Measurements from ENCODE around the gene MRI1. TPM values are rescaled to one million over a fixed set of nuclear protein-coding genes. Genes with fewer than 3 reads are reported as not detected.
"Not testable (repeated sequence)": the region's sequence is repeated elsewhere in the genome, so short reads cannot be mapped to it uniquely, and the experiment has no call there.

The MRI1 gene
- total RNA-seq, 1 donor from 2014 or later, result 32.6 TPM

DNA sequence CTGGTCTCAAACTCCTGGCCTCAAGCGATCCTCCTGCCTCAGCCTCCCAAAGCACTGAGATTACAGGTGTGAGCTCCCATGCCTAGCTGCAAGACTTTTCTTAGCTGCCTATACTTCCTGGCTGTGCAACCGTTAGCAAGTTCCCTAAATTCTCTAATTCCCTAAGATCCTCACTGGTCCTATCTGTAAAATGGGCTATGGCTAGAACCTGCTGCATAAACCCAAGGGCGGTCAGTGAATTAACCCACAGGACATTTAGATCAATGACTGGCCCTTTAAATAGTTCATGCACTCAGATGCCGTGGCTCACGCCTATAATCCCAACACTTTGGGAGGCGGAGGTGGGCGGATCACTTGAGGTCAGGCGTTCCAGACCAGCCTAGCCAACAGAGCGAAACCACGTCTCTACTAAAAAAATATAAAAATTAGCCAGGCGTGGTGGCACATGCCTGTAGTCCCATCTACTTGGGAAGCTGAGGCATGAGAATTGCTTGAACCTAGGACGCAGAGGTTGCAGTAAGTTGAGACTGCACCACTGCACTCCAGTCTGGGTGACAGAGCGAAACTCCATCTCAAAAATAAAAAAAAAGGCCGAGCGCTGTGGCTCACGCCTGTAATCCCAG, 5.8 kb downstream of the MRI1 start:
- no peak overlapping the region for H3K4me3 ChIP-seq (ENCODE audit: low read depth, low read length)
- peaks cover 1% of the 10 kb centered on the region for H3K36me3 ChIP-seq (ENCODE audit: control insufficient read depth, insufficient read depth, low read length)
- DNase-seq (ENCODE audit: low read depth), result no peak
- TF ChIP-seq, protein P1, sequence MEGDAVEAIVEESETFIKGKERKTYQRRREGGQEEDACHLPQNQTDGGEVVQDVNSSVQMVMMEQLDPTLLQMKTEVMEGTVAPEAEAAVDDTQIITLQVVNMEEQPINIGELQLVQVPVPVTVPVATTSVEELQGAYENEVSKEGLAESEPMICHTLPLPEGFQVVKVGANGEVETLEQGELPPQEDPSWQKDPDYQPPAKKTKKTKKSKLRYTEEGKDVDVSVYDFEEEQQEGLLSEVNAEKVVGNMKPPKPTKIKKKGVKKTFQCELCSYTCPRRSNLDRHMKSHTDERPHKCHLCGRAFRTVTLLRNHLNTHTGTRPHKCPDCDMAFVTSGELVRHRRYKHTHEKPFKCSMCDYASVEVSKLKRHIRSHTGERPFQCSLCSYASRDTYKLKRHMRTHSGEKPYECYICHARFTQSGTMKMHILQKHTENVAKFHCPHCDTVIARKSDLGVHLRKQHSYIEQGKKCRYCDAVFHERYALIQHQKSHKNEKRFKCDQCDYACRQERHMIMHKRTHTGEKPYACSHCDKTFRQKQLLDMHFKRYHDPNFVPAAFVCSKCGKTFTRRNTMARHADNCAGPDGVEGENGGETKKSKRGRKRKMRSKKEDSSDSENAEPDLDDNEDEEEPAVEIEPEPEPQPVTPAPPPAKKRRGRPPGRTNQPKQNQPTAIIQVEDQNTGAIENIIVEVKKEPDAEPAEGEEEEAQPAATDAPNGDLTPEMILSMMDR (IDR thresholded peaks at IDR 0.05; ENCODE audit: insufficient read depth, low read length, poor library complexity, severe bottlenecking), result no peak
- no peaks in the 10 kb centered on the region for H3K27me3 ChIP-seq (ENCODE audit: control insufficient read depth, insufficient read depth, low read length)

DNA sequence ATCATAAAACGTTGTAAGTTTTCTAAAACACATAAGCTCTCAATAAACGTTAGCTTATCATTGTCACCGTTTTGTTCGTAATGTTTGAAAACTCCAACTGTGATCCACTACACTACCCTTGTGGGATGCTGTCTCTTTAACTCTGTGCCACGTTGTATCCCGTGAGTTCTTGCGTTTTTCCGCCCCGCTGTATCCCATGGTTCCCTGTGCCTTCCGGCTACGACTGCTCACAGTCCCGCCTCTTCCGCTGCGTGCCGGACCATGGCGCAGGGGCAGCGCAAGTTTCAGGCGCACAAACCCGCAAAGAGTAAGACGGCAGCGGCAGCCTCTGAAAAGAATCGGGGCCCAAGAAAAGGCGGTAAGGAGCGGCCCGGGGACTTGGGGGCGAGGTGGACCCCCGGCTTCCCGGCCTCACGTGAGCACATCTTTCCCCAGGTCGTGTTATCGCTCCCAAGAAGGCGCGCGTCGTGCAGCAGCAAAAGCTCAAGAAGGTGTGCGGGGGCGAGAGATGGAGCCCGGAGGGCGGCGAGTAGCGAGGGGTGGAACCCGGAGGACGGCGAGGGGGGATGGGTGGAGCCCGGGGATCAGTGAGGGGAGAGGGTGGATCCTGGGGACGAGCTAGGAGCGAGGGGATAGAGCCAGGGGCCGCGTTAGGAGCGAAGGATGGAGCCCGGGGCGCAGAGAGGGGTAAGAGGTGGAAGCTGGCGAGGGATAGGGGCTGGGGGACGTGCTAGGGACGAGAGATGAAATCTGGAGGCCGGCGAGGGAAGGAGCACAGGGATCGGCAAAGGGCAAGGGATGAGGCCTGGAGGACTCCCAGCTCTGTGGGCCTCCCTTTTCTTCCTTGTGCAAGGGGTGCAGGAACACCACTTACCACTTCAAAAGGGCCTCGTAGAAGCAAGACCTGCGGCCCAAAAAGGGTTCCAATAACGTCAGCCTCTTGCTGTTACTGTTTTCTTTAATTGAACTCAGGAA, 10.2 kb downstream of the MRI1 start, which contains the start of gene C19orf53:
C19orf53 (plus strand) TSS at position 240 of the 975 bp plus-strand sequence; CDS start at position 262, 22 bp downstream.
- no peaks in the 10 kb centered on the region for H3K27me3 ChIP-seq (ENCODE audit: control insufficient read depth, insufficient read depth, low read length)
- peak within 1 kb of the TSS; percentile 97 for H3K4me3 ChIP-seq (ENCODE audit: low read depth, low read length)
- no peak for DNase-seq (ENCODE audit: low read depth)
- H3K36me3 ChIP-seq (ENCODE audit: control insufficient read depth, insufficient read depth, low read length), result peaks cover 1% of the 10 kb centered on the region
- TF ChIP-seq, protein P1 (IDR thresholded peaks at IDR 0.05; ENCODE audit: insufficient read depth, low read length, poor library complexity, severe bottlenecking), result no peak

DNA sequence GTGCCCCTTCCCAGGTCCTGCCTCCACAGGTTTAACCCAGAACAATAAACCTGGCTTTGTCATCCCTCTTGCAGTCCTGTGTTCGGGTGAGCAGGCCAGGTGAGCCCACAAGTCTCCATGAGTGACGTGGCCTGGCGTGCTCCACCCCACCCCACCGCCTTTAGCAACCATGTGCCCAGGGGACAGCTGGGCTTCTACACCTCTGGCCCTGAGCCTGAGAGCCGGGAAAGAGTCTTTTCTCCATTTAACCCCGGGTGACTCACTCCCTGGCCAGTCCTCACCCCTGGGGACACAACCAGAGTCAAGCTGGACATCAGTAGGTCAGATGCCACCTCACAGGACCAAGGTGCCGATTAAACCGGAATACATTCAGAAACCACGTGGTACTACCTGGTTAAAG, 14.1 kb downstream of the MRI1 start:
- Histone ChIP-seq H3K27me3 (ENCODE audit: control insufficient read depth, insufficient read depth, low read length) (no peaks in the 10 kb centered on the region), H3K4me3 (ENCODE audit: low read depth, low read length) (no peak overlapping the region), H3K36me3 (ENCODE audit: control insufficient read depth, insufficient read depth, low read length) (peaks cover 1% of the 10 kb centered on the region)
- TF ChIP-seq, protein P1 (IDR thresholded peaks at IDR 0.05; ENCODE audit: insufficient read depth, low read length, poor library complexity, severe bottlenecking), result no peak
- no peak for DNase-seq (ENCODE audit: low read depth)

DNA sequence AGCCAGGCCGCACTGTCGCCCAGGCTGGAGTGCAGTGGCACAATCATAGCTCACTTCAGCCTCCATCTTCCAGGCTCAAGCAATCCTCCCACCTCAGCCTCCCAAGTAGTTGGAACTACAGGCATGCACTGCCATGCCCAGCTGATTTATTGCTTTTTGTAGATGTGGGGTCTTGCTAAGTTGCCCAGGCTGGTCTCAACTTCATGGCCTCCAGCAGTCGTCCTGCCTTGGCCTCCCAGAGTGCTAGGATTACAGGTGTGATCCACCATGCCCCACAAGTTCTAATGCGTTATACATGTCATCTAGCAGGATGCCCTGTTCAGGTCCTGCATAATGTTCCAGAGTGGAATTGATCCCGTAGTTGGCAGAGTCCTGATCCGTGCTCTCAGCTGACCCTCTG, 14.5 kb downstream of the MRI1 start:
- no peaks in the 10 kb centered on the region for H3K27me3 ChIP-seq (ENCODE audit: control insufficient read depth, insufficient read depth, low read length)
- TF ChIP-seq, protein P1 (IDR thresholded peaks at IDR 0.05; ENCODE audit: insufficient read depth, low read length, poor library complexity, severe bottlenecking), result no peak
- H3K4me3 ChIP-seq (ENCODE audit: low read depth, low read length), result no peak overlapping the region
- peaks cover 1% of the 10 kb centered on the region for H3K36me3 ChIP-seq (ENCODE audit: control insufficient read depth, insufficient read depth, low read length)
- DNase-seq (ENCODE audit: low read depth), result no peak

DNA sequence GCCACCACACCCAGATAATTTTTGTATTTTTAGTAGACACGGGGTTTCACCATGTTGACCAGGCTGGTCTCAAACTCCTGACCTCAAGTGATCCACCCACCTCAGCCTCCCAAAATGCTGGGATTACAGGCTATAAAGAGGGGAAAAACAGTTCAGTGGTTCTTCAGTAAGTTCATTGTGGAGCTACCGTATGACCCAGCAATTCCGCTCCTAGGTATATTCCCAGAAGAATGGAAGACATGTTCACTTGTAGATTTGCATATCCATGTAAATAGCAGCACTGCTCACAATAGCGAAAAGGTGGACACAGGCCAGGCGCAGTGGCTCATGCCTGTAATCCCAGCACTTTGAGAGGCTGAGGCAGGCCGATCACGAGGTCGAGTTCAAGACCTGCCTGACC, 15.5 kb downstream of the MRI1 start:
- not testable (repeated sequence) for H3K36me3 ChIP-seq (ENCODE audit: control insufficient read depth, insufficient read depth, low read length); H3K27me3 ChIP-seq (ENCODE audit: control insufficient read depth, insufficient read depth, low read length); H3K4me3 ChIP-seq (ENCODE audit: low read depth, low read length); DNase-seq (ENCODE audit: low read depth)

DNA sequence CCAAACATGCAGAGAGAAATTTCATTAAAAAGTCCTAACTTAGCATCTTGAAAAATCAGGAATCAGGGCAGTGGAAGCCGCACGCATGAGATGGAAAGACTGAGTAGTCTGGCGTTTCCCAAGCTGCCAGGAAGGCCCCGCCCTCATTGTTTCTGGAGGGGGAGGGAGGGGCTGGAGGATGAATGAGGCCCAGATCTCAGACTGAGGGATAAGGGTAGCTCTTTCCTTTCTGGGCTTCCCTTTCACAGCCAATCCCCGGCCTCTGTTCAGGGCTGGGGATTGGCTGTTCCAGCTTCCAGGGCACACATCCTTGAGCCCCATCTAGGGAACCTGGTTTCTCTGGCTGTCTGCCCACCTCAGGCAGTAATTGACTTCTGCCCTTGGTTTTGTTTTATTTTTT, 17.2 kb downstream of the MRI1 start:
- TF ChIP-seq, protein P1 (IDR thresholded peaks at IDR 0.05; ENCODE audit: insufficient read depth, low read length, poor library complexity, severe bottlenecking), result no peak
- Histone ChIP-seq H3K4me3 (ENCODE audit: low read depth, low read length) (no peak overlapping the region), H3K27me3 (ENCODE audit: control insufficient read depth, insufficient read depth, low read length) (no peaks in the 10 kb centered on the region), H3K36me3 (ENCODE audit: control insufficient read depth, insufficient read depth, low read length) (no peaks in the 10 kb centered on the region)
- no peak for DNase-seq (ENCODE audit: low read depth)

Data from kidney epithelial cell (primary cell).